HCT116 (cell line): ENCODE results near the gene HOXB8. TPM values are rescaled to one million over a fixed set of nuclear protein-coding genes. Genes with fewer than 3 reads are reported as not detected.

Experiments
- ATAC-seq: fragments of 200-7000 bp; cut with Tn5 transposase; 2 replicates; pipeline ENCODE4 v1.9.1; 2020; ENCODE audit warnings: mild to moderate bottlenecking, moderate library complexity
- BruUV-seq: library from RNA; stranded (reverse); fragments of 400-500 nt; replicated peaks from 2 replicates; lab custom pipeline; 2021; lab: Mats Ljungman, UMichigan
- CTCF ChIA-PET: fragments of 300-600 bp; sonication (Branson Sonifier 250); formaldehyde crosslinking; loops from one replicate; lab custom pipeline; 2021; ENCODE audit warnings: antibody characterized with exemption; lab: Charles Lee
- POLR2A ChIA-PET: fragments of 300-600, 350-600 bp; sonication (Branson Sonifier 250); formaldehyde crosslinking; loops from one replicate; lab custom pipeline; 2021; ENCODE audit warnings: antibody characterized with exemption; lab: Charles Lee
- RAD21 ChIA-PET, 2 experiments: fragments of 300-600 bp; sonication (Branson Sonifier 250); formaldehyde crosslinking; loops; one replicate each; lab custom pipeline; 2023; ENCODE audit warnings: low total read pairs in 2 of 2; ENCODE audit not compliant: uncharacterized antibody in 2 of 2, unreplicated experiment in 2 of 2, low non-redundant PET in 1 of 2; lab: Charles Lee
- DNase-seq: peaks from one replicate; pipeline ENCODE4 v3.0.0-alpha.2; 2010; ENCODE audit warnings: low read depth, low spot score
- H2AFZ ChIP-seq: fragments of 200-600 bp; shearing (Covaris generic), sonication (generic); 2 replicates; pipeline ENCODE4 v1.6.1; 2017; ENCODE audit warnings: low read depth, mixed run types, mixed read lengths, antibody characterized with exemption, low read length; ENCODE audit not compliant: poor library complexity, severe bottlenecking
- H3K27ac ChIP-seq: 2 replicates; pipeline ENCODE4 v1.5.1; 2012; ENCODE audit warnings: low read depth, low read length
- H3K27me3 ChIP-seq: fragments of 200-600 bp; sonication (generic); 2 replicates; pipeline ENCODE4 v1.6.1; 2016; ENCODE audit warnings: mixed run types, low read length, mixed read lengths; ENCODE audit not compliant: insufficient read depth
- H3K36me3 ChIP-seq, 2 experiments: fragments of 200-500 bp in 1 of 2; fragments of 200-600 bp in 1 of 2; sonication (Bioruptor generic) in 1 of 2; sonication (generic) in 1 of 2; 2 replicates each; pipeline versions ENCODE4 v1.5.1 to v1.6.1; 2014 to 2016; ENCODE audit warnings: low read length in 2 of 2, inconsistent platforms in 1 of 2, mixed read lengths in 1 of 2, mixed run types in 1 of 2; ENCODE audit not compliant: insufficient read depth in 2 of 2, control insufficient read depth in 1 of 2
- H3K4me1 ChIP-seq, 2 experiments: fragments of 200-600 bp in 1 of 2; sonication (generic) in 1 of 2; 2 replicates each; pipeline versions ENCODE4 v1.5.1 to v1.6.1; 2012 to 2017; ENCODE audit warnings: low read length in 2 of 2, inconsistent platforms in 1 of 2, mild to moderate bottlenecking in 1 of 2, mixed read lengths in 1 of 2, mixed run types in 1 of 2, moderate library complexity in 1 of 2; ENCODE audit not compliant: insufficient read depth in 2 of 2, control insufficient read depth in 1 of 2
- H3K4me2 ChIP-seq: fragments of 200-600 bp; sonication (generic); 2 replicates; pipeline ENCODE4 v1.6.1; 2017; ENCODE audit warnings: mixed run types, low read length, mixed read lengths
- H3K4me3 ChIP-seq, 2 experiments: fragments of 200-600 bp in 1 of 2; sonication (generic) in 1 of 2; replicated peaks in 1 of 2; 2 replicates each; pipeline ENCODE4 v1.5.1; 2011 to 2016; ENCODE audit warnings: low read length in 2 of 2, control low read depth in 1 of 2, low read depth in 1 of 2, mild to moderate bottlenecking in 1 of 2, mixed read lengths in 1 of 2, mixed run types in 1 of 2
- H3K79me2 ChIP-seq: fragments of 200-600 bp; sonication (generic); 2 replicates; pipeline ENCODE4 v1.6.1; 2017; ENCODE audit warnings: mild to moderate bottlenecking, mixed run types, low read length, moderate library complexity, mixed read lengths; ENCODE audit not compliant: insufficient read depth
- H3K9ac ChIP-seq: fragments of 200-600 bp; sonication (generic); 2 replicates; pipeline ENCODE4 v1.6.1; 2016; ENCODE audit warnings: low read length, mixed read lengths
- H3K9me2 ChIP-seq: fragments of 200-600 bp; sonication (generic), shearing (Covaris generic); 2 replicates; pipeline ENCODE4 v1.6.1; 2017; ENCODE audit warnings: mixed run types, mild to moderate bottlenecking, moderate library complexity; ENCODE audit not compliant: insufficient read depth
- H3K9me3 ChIP-seq, 2 experiments: fragments of 200-500 bp in 1 of 2; fragments of 200-600 bp in 1 of 2; sonication (Bioruptor generic) in 1 of 2; sonication (generic) in 1 of 2; 2 replicates each; pipeline ENCODE4 v1.6.1; 2014 to 2017; ENCODE audit warnings: low read length in 2 of 2, mixed read lengths in 2 of 2, inconsistent platforms in 1 of 2, low read depth in 1 of 2, mild to moderate bottlenecking in 1 of 2, mixed run types in 1 of 2, moderate library complexity in 1 of 2; ENCODE audit not compliant: control insufficient read depth in 1 of 2, insufficient read depth in 1 of 2
- H4K20me1 ChIP-seq: fragments of 200-600 bp; sonication (generic), shearing (Covaris generic); 2 replicates; pipeline ENCODE4 v1.6.1; 2017; ENCODE audit warnings: mixed run types, mild to moderate bottlenecking, moderate library complexity; ENCODE audit not compliant: insufficient read depth
- CEBPB ChIP-seq: IDR thresholded peaks from 2 replicates; pipeline ENCODE4 v1.6.1; 2012; ENCODE audit warnings: low read depth
- CTCF ChIP-seq, 3 experiments: fragments of 200-600 bp in 1 of 3; sonication (generic) in 1 of 3; IDR thresholded peaks in 2 of 3; conservative IDR thresholded peaks in 1 of 3; 2 replicates each; pipeline ENCODE4 v1.5.1; 2012 to 2017; ENCODE audit warnings: low read depth in 2 of 3, low read length in 2 of 3, antibody characterized with exemption in 1 of 3, borderline replicate concordance in 1 of 3, control low read depth in 1 of 3, mild to moderate bottlenecking in 1 of 3, mixed read lengths in 1 of 3, mixed run types in 1 of 3, moderate library complexity in 1 of 3; ENCODE audit not compliant: insufficient read depth in 1 of 3
- ELF1 ChIP-seq: IDR thresholded peaks from 2 replicates; pipeline ENCODE4 v1.6.1; 2012; ENCODE audit warnings: low read depth, borderline replicate concordance
- EZH2 ChIP-seq: fragments of 200-600 bp; sonication (generic); IDR thresholded peaks from 2 replicates; pipeline ENCODE4 v1.6.1; 2017; ENCODE audit warnings: antibody characterized with exemption, mixed run types
- EZH2phosphoT487 ChIP-seq: fragments of 200-600 bp; IDR thresholded peaks from 2 replicates; pipeline ENCODE4 v1.6.1; 2018; ENCODE audit warnings: antibody characterized with exemption, borderline replicate concordance
- FOSL1 ChIP-seq: IDR thresholded peaks from 2 replicates; pipeline ENCODE4 v1.6.1; 2012; ENCODE audit warnings: low read depth
- JUND ChIP-seq: IDR thresholded peaks from 2 replicates; pipeline ENCODE4 v1.6.1; 2012
- POLR2A ChIP-seq: IDR thresholded peaks from 2 replicates; pipeline ENCODE4 v1.7.0; 2011; ENCODE audit warnings: borderline replicate concordance; ENCODE audit not compliant: insufficient read depth, insufficient read length; ENCODE audit errors: extremely low read depth
- RAD21 ChIP-seq: IDR thresholded peaks from 2 replicates; pipeline ENCODE4 v1.6.1; 2012; ENCODE audit warnings: low read depth, mild to moderate bottlenecking
- REST ChIP-seq: IDR thresholded peaks from 2 replicates; pipeline ENCODE4 v1.6.1; 2012; ENCODE audit warnings: low read depth
- SRF ChIP-seq: IDR thresholded peaks from 2 replicates; pipeline ENCODE4 v1.6.1; 2012; ENCODE audit warnings: low read depth
- ZFX ChIP-seq: fragments of 450-650 bp; IDR thresholded peaks from 2 replicates; pipeline ENCODE4 v1.6.1; 2017
- intact Hi-C: fragments of 100-400 bp; cut with micrococcal nuclease; formaldehyde crosslinking; loops from 2 replicates; pipeline ENCODE4 v1.10.0; 2022
- total RNA-seq: library from RNA; stranded (reverse); gene quantifications from one replicate; pipeline ENCODE4 v1.2.1, GENCODE V29; 2021; ENCODE audit not compliant: unreplicated experiment
- TF ChIP-seq, protein P1 (sequence below): IDR thresholded peaks from 2 replicates; pipeline ENCODE4 v1.6.1; 2012

HOXB8 gene
- total RNA-seq, 1 experiment from 2014 or later: 44.7 TPM

GRCh38 chr17:48663134-48663924 lies 48.2 kb upstream of the HOXB8 start:
- ATAC-seq (peak; percentile 85), DNase-seq (no peak)
- no peak overlapping the region for H2AFZ ChIP-seq
- H3K79me2 ChIP-seq: no peaks in the 10 kb centered on the region
- H3K9me3 ChIP-seq: no peaks in the 10 kb centered on the region
- H3K4me1 ChIP-seq: no peaks in the 10 kb centered on the region
- no peaks in the 10 kb centered on the region for H3K36me3 ChIP-seq
- H3K9me2 ChIP-seq: no peaks in the 10 kb centered on the region
- no peaks in the 10 kb centered on the region for H3K27me3 ChIP-seq
- H3K4me3 ChIP-seq: no peak overlapping the region
- BruUV-seq: no TSS peak
- H3K4me2 ChIP-seq: no peak overlapping the region
- H3K9ac ChIP-seq: no peak overlapping the region
- intact Hi-C loops: no loop called here
- H3K27ac ChIP-seq: no peak overlapping the region
- ChIA-PET POLR2A (no interaction called here), CTCF (interaction anchor here (0.9 to 1.4 kb wide), 3 partner anchors 8 to 216 kb away, joined by 3 to 5 read pairs (median 3); no protein-coding TSS in a partner anchor)
- TF ChIP-seq RAD21 (peak; percentile 16; the same call in 1 of the 2 replicates), CTCF (IDR thresholded peaks at IDR 0.05 in 2 of 3, conservative IDR thresholded peaks at IDR 0.05 in 1 of 3; ENCODE audit: borderline replicate concordance in 1 of 3, insufficient read depth in 1 of 3, low read depth in 2 of 3, low read length in 2 of 3) (peak; percentile 8 to 44 (median 38); a peak in 3 of 6 replicates), JUND (no peak), EZH2 (no peak)
- TF ChIP-seq, all 23 proteins: peak for 2
- RAD21 ChIA-PET: no interaction called here
- no peaks in the 10 kb centered on the region for H4K20me1 ChIP-seq

DNA sequence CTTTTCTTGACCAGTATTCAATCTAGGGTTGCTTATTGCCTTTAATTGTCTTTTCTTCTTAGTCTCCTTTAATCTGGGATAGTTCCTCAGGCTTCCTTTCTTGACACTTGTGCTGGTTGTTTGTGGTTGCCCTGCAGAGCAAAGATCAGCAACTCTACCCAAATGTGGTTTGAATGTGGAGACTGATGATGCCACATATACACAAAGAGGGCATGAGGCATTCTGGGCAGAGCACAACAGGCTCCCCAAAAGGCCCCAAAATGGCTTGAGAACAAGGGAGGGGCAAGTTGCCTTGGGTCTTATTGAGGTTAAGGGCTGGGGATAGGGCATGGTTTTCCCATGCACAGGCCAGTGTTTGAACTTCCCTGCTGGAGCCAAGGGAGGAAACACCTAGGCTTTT lies 40.8 kb upstream of the HOXB8 start:
- H3K4me3 ChIP-seq: no peak overlapping the region
- no peaks in the 10 kb centered on the region for H4K20me1 ChIP-seq
- ATAC-seq: no peak
- no peak overlapping the region for H3K9ac ChIP-seq
- H3K36me3 ChIP-seq: no peaks in the 10 kb centered on the region
- no peaks in the 10 kb centered on the region for H3K4me1 ChIP-seq
- H2AFZ ChIP-seq: no peak overlapping the region
- ChIA-PET POLR2A (no interaction called here), RAD21 (no interaction called here), CTCF (interaction anchor here (1.0 to 2.1 kb wide), 3 partner anchors 8 to 23 kb away, joined by 3 to 7 read pairs (median 5); no protein-coding TSS in a partner anchor)
- no peak overlapping the region for H3K4me2 ChIP-seq
- no peaks in the 10 kb centered on the region for H3K79me2 ChIP-seq
- H3K9me2 ChIP-seq: no peaks in the 10 kb centered on the region
- H3K27me3 ChIP-seq: no peaks in the 10 kb centered on the region
- intact Hi-C loops: no loop called here
- DNase-seq: no peak
- H3K9me3 ChIP-seq: no peaks in the 10 kb centered on the region
- H3K27ac ChIP-seq: no peak overlapping the region
- BruUV-seq: no TSS peak
- TF ChIP-seq JUND (no peak), SRF (no peak), EZH2phosphoT487 (no peak), ZFX (no peak), FOSL1 (no peak), ELF1 (no peak), REST (no peak), POLR2A (no peak), CEBPB (no peak)
- TF ChIP-seq, protein P1, sequence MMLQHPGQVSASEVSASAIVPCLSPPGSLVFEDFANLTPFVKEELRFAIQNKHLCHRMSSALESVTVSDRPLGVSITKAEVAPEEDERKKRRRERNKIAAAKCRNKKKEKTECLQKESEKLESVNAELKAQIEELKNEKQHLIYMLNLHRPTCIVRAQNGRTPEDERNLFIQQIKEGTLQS: no peak
